Panc1 (cell line): Measurements from ENCODE around the gene PTPRE. TPM values are rescaled to one million over a fixed set of nuclear protein-coding genes. Genes with fewer than 3 reads are reported as not detected.

Experiments
- ATAC-seq: fragments of 200-7000 bp; cut with Tn5 transposase; 2 replicates; pipeline ENCODE4 v1.9.1; 2020; ENCODE audit warnings: mild to moderate bottlenecking, moderate library complexity
- BruUV-seq: library from RNA; stranded (reverse); fragments of 400-500 nt; replicated peaks from 2 replicates; lab custom pipeline; 2021; lab: Mats Ljungman, UMichigan
- CTCF ChIA-PET: fragments of 300-600 bp; sonication (Branson Sonifier 250); formaldehyde crosslinking; loops from one replicate; lab custom pipeline; 2022; ENCODE audit warnings: antibody characterized with exemption; lab: Charles Lee
- POLR2A ChIA-PET: fragments of 300-600 bp; sonication (Branson Sonifier 250); formaldehyde crosslinking; loops from one replicate; lab custom pipeline; 2022; ENCODE audit warnings: antibody characterized with exemption; lab: Charles Lee
- DNase-seq: peaks from one replicate; pipeline ENCODE4 v3.0.0-alpha.2; 2010; ENCODE audit warnings: low read depth, low spot score
- H3K27ac ChIP-seq: 2 replicates; pipeline ENCODE4 v1.5.1; 2011; ENCODE audit warnings: mild to moderate bottlenecking, low read length, inconsistent platforms
- H3K27me3 ChIP-seq: fragments of 200-500 bp; sonication (Bioruptor generic); 2 replicates; pipeline ENCODE4 v1.6.0; 2014; ENCODE audit warnings: low read length, inconsistent platforms; ENCODE audit not compliant: control insufficient read depth, insufficient read depth
- H3K36me3 ChIP-seq: fragments of 200-500 bp; sonication (Bioruptor generic); 2 replicates; pipeline ENCODE4 v1.5.1; 2014; ENCODE audit warnings: inconsistent platforms, mild to moderate bottlenecking, low read length, moderate library complexity; ENCODE audit not compliant: control insufficient read depth, insufficient read depth
- H3K4me1 ChIP-seq: 2 replicates; pipeline ENCODE4 v1.5.1; 2011; ENCODE audit warnings: inconsistent platforms, mild to moderate bottlenecking, low read length, moderate library complexity; ENCODE audit not compliant: control insufficient read depth, insufficient read depth
- H3K4me3 ChIP-seq, 2 experiments: 2 replicates each; pipeline ENCODE4 v1.5.1; 2011 to 2012; ENCODE audit warnings: low read depth in 2 of 2, low read length in 2 of 2, mild to moderate bottlenecking in 2 of 2, inconsistent platforms in 1 of 2, moderate library complexity in 1 of 2
- H3K9me3 ChIP-seq: fragments of 200-500 bp; sonication (Bioruptor generic); 2 replicates; pipeline ENCODE4 v1.5.1; 2014; ENCODE audit warnings: low read depth, mild to moderate bottlenecking, inconsistent platforms, low read length, moderate library complexity; ENCODE audit not compliant: control insufficient read depth, insufficient read depth
- CTCF ChIP-seq: fragments of 450-650 bp; IDR thresholded peaks from 2 replicates; pipeline ENCODE4 v1.5.1; 2017; ENCODE audit warnings: mild to moderate bottlenecking
- POLR2AphosphoS5 ChIP-seq: IDR thresholded peaks from 2 replicates; pipeline ENCODE4 v1.6.1; 2012; ENCODE audit warnings: mild to moderate bottlenecking, low read depth, low read length, moderate library complexity
- REST ChIP-seq, 2 experiments: IDR thresholded peaks; 2 replicates each; pipeline ENCODE4 v1.6.1; 2011 to 2012; ENCODE audit warnings: low read depth in 2 of 2, control low read depth in 1 of 2, low read length in 1 of 2, mild to moderate bottlenecking in 1 of 2, moderate library complexity in 1 of 2; ENCODE audit not compliant: insufficient read depth in 1 of 2
- SIN3A ChIP-seq: IDR thresholded peaks from 2 replicates; pipeline ENCODE4 v1.6.1; 2012; ENCODE audit warnings: low read depth, mild to moderate bottlenecking, low read length, moderate library complexity, borderline replicate concordance; ENCODE audit not compliant: insufficient read depth
- TCF7L2 ChIP-seq: IDR thresholded peaks from 2 replicates; pipeline ENCODE4 v1.6.1; 2011; ENCODE audit warnings: mild to moderate bottlenecking, low read depth, low read length, inconsistent platforms
- in situ Hi-C: cut with HindIII; loops from 2 replicates; pipeline ENCODE4 v1.10.0; 2016; ENCODE audit warnings: low sequenced_read_pairs, low pct_unique_long_range_greater_than_20kb
- intact Hi-C: fragments of 100-400 bp; cut with micrococcal nuclease; formaldehyde crosslinking; loops from one replicate; pipeline ENCODE4 v1.10.0; 2022; ENCODE audit not compliant: unreplicated experiment
- total RNA-seq: library from RNA; stranded (reverse); gene quantifications from one replicate; pipeline ENCODE4 v1.2.1, GENCODE V29; 2021; ENCODE audit not compliant: unreplicated experiment

Gene PTPRE
- total RNA-seq, 1 experiment from 2014 or later: 0.44 TPM

GRCh38 chr10:128030498-128031072, 123.7 kb downstream of the PTPRE start:
- CTCF ChIA-PET: no interaction called here
- BruUV-seq: no TSS peak
- POLR2A ChIA-PET: no interaction called here

GRCh38 chr10:128031216-128031615, 124.3 kb downstream of the PTPRE start:
- H3K4me1 ChIP-seq: no peaks in the 10 kb centered on the region
- DNase-seq: no peak
- BruUV-seq: no TSS peak
- H3K9me3 ChIP-seq: no peaks in the 10 kb centered on the region
- no peak overlapping the region for H3K27ac ChIP-seq
- intact Hi-C loops: no loop called here
- no peaks in the 10 kb centered on the region for H3K27me3 ChIP-seq
- ChIA-PET POLR2A (no interaction called here), CTCF (no interaction called here)
- no peak overlapping the region for H3K4me3 ChIP-seq
- TF ChIP-seq TCF7L2: no peak
- no peak for TF ChIP-seq CTCF
- no peak for TF ChIP-seq POLR2AphosphoS5
- no peak for TF ChIP-seq REST (IDR thresholded peaks at IDR 0.05; ENCODE audit: insufficient read depth in 1 of 2, low read depth in 2 of 2, low read length in 1 of 2)
- TF ChIP-seq SIN3A: no peak
- no peaks in the 10 kb centered on the region for H3K36me3 ChIP-seq
- ATAC-seq: no peak
- in situ Hi-C loops: no loop called here

More at GRCh38 chr10:128030498-128031072, 123.7 kb downstream of the PTPRE start:
- Histone ChIP-seq H3K9me3 (no peaks in the 10 kb centered on the region), H3K4me1 (no peaks in the 10 kb centered on the region), H3K27me3 (no peaks in the 10 kb centered on the region), H3K27ac (no peak overlapping the region), H3K36me3 (no peaks in the 10 kb centered on the region), H3K4me3 (no peak overlapping the region)
- DNase-seq (no peak), ATAC-seq (no peak)
- intact Hi-C loops (no loop called here), in situ Hi-C loops (no loop called here)
- TF ChIP-seq POLR2AphosphoS5: no peak
- no peak for TF ChIP-seq REST (IDR thresholded peaks at IDR 0.05; ENCODE audit: insufficient read depth in 1 of 2, low read depth in 2 of 2, low read length in 1 of 2)
- no peak for TF ChIP-seq SIN3A
- TF ChIP-seq TCF7L2: no peak
- TF ChIP-seq CTCF: no peak
